Measurements from ENCODE around the gene CYP17A1.

Gene CYP17A1

DNA sequence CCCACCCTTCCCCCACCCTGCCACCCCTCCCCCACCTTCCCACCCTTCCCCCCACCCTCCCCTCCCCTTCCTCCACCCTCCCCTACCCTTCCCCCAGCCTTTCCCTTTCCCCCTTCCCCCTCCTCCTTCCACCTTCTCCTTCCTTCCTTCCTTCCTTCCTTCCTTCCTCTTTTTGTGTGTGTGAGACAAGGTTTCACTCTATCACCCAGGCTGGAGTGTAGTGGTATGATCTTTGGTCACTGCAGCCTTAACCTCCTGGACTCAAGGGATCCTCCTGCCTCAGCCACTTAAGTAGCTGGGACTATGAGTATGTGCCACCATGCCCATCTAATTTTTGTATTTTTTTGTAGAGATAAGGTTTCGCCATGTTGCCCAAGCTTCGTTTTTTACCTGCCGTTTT, 35.2 kb downstream of the CYP17A1 start:
- no peak for DNase-seq

DNA sequence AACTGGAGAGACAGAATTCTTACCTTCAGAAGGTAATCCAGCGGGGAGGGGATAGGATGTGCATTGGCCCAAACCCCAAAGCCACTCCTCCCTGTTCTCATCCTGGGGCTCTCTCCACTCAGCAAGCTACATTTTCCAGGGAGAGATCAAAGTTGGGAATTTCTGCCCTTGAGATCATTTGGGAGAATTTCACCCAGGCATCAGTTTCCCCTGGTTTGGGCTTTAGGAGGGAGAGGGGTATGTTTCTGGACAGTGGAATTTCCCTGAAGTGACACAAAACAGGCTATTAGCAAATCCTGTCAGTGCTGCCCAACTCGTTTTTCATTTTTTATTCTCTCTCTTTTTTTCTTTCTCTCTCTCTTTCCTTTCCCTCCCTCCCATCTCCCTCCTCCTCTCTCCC, 35.7 kb downstream of the CYP17A1 start:
- no peak for DNase-seq

DNA sequence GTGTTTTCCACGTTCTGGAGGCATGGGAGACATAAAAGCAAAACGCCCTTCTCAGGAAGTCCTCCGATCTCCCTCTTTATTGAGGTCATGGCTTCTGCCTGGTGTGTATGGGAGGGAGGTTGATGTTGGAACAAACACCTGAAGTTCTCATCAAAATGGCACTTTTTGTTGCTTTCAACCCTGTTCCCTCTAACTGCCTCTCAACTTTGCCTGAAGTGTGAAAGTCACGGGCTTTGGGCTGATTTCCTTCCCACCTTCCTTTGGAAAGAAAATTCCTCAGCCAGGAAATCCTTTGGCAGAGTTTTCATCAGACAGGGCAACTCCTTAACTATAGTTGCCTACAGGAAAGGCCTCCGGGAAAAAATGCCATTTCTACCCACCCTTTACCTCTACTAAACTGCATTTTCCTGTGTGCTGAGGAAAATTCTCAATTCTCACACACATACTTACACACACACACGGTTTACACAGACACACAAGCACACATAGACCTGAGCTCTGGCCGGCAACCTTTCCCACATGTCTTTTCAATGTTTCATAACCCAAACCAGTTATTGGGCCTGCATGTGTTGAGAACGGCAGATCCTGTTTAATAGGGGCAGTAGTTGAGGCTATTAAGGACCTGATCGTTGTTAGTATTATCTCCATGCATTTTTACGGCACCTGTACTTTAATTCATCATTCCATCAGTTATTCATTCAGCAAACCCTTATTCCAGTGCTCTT, 36.4 kb downstream of the CYP17A1 start:
- DNase-seq, result no peak

DNA sequence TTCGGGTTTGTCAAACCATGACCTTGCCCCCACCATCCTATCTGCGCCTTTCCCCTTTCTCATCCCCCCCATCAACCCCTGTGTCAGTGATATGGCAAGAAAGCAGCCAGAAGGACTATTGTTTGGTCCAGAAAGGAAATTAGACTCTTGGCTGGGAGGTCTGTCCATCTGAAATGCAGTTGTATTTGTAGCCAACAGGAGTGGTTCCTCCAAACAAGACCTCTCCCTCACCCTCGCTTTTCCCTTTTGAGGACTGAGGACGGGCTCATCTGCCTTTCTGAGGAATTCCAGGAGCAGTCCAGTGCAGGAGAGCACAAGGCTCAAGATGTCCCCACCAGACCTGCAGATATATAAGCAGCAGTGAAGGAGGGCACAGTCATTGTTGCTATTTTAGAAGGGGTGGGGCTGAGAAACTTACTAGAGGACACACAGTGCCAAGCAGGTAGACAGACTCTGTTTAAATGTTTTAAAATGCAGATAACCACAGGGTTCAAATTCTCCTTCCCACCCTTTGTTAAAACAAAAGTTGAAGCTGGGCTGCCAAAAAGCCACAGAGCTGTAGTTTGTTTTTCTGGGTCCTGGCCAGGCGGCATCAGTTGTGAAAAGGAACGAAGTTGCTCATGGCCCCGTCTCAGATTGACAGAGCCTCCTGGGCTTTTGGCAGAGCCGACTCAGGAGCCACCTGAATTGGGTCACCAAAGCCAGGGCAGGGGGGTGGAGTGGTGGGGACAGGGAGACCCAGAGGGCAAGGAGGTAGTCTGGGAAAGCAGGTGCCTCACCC, 37.3 kb downstream of the CYP17A1 start:
- DNase-seq, result no peak

DNA sequence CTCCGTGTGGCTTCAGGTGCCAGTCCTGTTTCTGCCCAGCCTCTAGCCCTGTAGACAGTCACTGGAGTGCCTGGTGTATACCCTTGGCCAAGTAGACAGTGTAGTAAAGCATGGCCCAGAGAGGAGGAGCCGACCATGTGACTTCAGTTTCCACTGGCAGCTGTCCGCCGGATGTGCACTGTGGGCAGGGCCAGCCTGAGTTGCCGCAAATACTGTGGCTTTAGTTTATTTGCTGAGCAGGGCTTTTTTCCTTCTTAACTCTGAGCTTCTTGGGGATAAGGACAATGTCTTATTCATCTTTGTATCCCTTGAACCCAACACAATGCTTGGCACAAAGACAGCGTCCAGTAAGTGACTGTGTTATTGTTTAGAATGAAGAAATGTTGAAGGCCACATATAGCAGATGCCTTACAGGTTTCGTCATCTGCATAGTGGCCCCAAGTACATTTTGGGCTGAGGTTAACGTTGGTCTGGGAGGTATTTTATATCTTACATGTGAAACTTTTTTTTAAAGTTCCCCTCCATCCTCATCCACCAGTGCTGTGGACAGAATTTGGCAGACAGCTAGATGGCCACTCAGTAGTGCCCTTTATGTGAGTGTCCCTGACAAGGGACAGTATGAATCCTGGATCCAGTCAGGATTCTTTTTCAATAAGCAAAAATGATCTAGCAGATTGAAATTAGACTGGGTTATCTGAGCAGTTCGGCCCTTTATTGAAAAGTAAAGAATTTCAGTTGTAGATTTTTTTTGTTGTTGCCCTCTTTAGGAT, 40.6 kb downstream of the CYP17A1 start:
- DNase-seq, result no peak

DNA sequence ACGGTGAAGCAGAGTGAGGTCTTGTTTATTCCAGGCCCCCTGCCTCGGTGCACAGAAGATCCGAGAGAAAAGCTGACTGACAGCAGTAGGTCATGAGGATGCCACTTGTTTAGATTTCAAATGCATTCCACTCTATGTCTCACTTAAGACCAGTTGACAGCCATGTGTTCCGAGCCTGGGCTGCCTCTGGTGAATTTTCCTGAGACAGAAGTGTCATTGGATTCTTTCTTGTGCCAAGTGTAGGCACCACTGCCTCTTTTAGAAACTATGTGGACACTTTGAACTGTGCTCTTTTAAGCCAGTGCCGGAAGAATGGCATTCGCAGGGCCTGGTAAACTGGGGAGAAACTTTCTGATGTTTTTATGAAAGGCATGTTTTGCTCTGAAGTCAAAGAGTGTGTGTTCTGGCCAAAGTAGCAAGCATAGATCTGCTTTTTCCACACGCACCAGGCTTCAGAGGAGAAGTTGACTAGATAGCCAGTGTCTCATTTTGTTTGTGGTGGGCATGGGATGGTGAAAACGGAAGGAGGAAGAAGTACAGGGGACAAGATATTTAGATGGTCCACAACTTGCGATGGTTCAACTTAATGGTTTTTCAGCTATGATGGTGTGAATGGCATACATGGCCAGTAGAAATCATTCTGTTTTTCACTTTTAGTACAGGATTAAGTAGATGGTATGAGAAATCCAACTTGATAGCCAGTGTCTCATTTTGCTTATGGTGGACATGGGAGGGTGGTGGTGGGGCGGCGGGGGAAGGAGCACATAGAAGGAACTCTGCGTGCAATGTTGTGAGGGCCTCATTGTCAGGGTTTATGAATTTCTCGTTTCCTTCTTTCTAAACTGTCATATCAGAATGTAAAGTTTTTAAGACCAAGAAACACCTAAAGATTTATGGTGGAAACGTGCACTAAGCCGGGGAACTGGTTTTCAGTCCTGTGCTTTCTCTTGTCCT, 41.5 kb downstream of the CYP17A1 start:
- no peak for DNase-seq

DNA sequence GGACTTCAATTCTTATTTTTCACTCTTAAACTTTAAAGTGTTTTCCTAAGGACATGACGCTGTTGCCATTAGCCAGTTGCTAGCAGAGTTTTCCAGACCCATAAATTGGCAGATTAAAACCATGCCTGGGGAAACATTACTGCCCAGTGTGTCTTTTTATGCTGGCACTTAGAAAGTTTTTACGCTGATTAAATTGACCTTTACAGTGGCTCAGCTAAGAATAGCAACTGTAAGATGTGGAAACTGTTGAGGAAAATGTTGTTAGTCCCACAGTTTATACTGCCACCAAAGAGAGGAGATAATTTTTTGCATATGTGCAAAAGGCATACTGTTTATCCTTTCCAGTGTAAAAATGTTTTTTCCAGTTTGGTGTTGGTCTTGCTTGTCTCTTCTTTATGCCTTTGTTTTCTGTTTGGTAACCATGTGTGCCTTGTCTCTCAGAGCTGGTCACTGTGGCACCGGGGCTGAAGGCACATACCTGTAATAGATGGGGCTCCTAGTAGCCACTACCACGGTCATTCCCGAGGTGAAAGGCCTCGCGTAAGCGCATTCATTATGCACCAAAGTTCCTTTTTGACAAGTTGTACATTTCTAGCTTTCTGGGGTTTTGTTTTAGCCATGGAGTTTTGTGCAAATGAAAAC, 45.3 kb downstream of the CYP17A1 start:
- DNase-seq, result no peak

DNA sequence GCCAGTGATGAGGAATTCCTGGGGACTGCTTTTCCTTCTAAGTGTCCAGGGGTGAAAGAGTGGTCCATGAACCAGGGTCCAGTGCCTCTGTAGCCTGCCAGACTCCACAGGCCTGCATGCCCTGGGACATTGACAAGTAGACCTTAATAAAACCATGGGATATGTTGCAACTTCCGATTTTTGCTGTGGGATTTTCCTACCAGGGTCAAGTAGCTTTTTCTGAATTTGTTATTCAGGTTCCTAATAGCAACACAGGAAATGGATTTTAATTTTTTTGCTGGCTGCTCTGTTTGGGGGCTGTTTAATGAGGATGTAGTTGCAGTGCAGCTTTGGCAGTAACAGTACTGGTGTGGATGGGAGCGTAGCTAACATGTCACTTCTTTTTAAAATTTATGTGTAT, 51.4 kb downstream of the CYP17A1 start:
- no peak for DNase-seq

DNA sequence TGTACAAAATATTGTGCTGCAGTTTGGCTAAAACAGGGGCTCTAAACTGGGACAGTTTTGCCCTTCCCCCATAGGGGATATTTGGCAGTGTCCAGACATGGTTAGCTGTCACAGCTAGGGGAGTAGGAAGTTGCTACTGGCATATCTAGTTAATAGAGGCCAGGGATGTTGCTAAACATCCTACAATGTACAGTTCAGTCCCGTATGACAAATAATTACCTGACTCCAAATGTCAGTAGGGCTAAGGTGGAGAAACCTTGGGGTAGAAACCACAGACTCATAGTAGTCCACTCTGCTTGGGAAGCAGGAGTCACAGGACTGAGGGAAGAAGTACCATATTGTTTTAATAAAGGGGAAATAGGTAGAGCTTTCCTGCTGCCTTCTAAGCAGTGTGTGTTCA, 53.6 kb downstream of the CYP17A1 start:
- DNase-seq, result no peak

DNA sequence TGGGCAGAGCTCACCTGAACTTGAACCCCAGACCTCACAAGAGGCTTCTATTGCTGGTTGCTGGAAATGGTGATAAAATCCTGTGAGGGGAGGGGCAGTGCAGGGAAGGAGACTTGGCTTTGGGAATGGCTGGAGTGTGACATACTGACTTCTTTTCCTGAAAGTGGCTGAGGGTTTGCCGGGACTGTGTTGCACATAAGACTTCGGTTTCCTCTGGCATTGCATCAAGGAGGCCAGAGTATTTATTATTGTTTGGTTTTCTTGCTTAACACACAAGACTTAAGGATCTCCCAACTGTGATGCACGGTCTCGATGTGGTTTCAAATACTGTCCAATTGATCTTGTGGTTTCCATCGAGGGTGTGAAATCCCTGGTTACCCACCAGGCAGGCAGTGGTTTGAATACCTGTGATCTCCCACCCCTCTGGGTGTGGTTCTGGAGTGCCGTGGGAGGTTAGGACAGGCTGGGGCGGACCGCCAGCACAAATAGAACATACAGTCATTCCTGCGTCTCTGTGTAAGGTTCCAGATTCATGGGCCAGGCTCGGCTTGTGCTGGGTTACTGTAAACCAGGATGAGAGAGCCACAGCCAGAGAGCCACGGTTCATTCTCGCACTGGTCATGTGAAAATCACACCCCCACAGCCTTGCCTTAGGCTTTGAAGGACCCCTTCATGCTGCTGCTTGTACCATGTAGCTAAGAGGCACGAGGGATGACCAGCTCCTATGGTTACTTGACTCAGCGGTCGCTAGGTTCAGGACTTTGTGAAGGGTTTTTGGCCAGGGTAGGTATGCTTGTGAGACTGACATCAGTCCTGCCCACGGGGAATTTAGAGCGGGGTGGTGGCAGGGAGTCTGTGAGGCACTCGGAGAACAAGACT, 54.3 kb downstream of the CYP17A1 start:
- no peak for DNase-seq

DNA sequence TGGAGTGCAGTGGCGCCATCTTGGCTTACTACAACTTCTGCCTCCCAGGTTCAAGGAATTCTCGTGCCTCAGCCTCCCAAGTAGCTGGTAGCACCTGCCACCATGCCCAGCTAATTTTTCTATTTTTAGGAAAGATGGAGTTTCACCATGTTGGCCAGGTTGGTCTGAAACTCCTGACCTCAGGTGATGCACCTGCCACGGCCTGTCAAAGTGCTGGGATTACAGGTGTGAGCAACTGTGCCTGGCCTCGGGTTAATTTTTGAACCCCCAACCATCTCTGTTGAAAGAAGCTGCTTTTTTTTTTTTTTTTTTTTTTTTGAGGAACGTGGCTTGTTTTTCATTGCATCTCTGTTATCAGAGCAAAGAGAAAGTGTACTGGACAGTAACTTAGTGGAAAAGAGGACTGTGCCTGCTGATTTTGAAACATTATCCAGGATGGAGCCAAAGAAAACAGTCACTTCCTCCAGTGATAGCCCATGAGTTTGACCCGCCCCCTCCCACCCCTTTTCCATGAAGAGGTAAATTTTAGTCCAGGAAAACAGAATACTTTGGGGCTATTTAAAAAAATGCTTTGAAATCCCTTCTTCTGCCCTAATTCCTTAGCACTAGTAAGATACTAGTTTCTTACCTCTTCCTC, 55.2 kb downstream of the CYP17A1 start:
- no peak for DNase-seq

DNA sequence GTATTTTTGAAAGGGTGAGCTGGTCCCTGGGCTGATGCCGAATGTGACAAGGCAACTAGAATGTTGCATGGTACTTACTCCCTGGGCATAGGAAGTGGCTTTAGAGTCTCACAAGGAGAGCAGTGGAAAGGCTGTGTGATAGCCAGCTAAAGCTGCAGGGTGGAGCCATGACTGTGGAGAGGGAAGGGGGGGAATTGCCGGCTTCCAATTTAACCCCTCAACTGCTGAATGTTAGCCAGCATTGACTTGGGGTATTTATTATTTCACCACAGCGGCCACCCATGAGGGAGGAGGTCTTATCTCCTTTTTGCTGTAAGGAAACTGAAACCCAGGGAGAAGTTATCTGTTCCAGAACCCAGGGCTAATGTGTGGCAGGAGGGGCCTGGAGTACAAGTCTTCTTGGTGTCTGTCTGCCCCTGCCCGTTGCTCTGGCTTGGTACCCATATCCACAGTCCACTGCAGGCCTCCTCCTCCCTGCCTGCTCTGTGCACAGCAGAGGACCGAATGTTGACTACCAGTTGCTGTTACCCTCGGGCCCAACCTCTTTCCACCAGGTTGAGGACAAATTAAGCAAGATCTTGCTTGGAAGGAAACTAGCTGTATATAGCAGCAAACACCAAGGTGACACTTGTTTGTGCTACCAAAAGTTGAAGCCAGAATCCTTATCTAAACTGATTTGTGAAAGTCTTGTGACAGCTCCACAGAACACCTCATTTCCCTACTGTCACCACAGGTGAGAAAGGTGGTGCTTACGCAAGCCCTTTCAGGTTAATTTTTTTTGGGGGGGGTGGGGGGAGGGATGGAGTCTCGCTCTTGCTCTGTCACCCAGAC, 55.9 kb downstream of the CYP17A1 start:
- DNase-seq, result no peak
